BLaER1 (cell line): ENCODE measurements around the gene IL17REL.

Source experiments
- H3K27ac ChIP-seq: shearing (Covaris generic); formaldehyde crosslinking; 2 replicates; pipeline ENCODE4 v1.8.1; 2022
- H3K27me3 ChIP-seq: shearing (Covaris generic); formaldehyde crosslinking; 2 replicates; pipeline ENCODE4 v1.8.1; 2022
- H3K36me3 ChIP-seq: shearing (Covaris generic); formaldehyde crosslinking; 2 replicates; pipeline ENCODE4 v1.8.1; 2022
- H3K4me1 ChIP-seq: shearing (Covaris generic); formaldehyde crosslinking; 2 replicates; pipeline ENCODE4 v1.8.1; 2022
- H3K4me2 ChIP-seq: shearing (Covaris generic); formaldehyde crosslinking; 2 replicates; pipeline ENCODE4 v1.8.1; 2022
- H3K4me3 ChIP-seq: shearing (Covaris generic); formaldehyde crosslinking; 2 replicates; pipeline ENCODE4 v1.8.1; 2022
- H3K9ac ChIP-seq: shearing (Covaris generic); formaldehyde crosslinking; 2 replicates; pipeline ENCODE4 v1.8.1; 2022
- H3K9me3 ChIP-seq: shearing (Covaris generic); formaldehyde crosslinking; 2 replicates; pipeline ENCODE4 v1.8.1; 2022
- H4K20me1 ChIP-seq: shearing (Covaris generic); formaldehyde crosslinking; 2 replicates; pipeline ENCODE4 v1.8.1; 2022
- Cebpa-rat ChIP-seq: shearing (Covaris generic); IDR thresholded peaks from 2 replicates; pipeline ENCODE4 v1.8.1; 2022

The IL17REL gene

DNA sequence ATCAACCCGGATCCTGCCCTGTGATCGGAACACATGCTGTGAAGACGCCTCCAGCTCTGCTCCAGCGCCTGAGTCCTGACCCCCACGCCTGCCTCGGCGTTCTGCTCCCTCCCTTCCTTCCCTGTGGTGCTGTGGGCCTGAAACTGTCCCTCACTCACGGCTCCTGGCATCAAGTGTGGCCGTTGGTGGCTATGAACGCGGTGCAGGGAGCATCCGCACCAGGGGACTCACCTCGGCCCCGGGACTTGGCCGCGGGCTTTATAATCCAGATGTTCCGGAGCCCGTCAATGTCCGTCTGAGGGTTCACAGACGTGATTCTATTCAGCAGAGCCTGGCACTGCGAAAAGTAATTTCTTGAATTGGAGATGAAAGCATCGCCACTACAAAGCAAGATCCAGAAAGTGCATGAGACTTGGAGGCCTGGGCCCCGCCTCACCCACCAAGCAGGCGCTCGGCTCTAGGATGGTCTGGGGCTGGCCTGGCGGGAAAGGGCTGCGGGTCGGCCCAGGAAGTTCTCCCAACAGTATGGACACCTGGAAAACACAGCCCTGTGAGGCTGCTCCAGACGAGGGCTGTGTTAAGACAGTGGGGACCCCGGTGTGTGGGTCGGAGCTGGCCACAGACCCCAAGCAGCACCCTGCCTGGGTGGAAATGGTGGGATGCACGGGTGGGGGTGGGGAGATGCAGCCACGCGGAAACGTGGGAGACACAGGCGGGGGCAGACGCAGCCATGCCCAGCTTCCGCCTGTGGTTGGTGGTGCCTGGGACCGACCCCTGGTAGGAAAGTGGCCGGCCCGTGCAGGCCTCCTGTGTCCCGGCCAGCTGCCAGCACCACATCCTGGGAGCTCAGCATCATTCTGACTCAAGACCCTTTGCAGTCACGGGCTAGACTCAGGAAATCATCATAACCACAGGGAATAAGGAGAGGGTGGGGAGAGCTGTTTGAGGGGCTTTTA, 21.8 kb upstream of the IL17REL start:
- no peak overlapping the region for H3K4me3 ChIP-seq

DNA sequence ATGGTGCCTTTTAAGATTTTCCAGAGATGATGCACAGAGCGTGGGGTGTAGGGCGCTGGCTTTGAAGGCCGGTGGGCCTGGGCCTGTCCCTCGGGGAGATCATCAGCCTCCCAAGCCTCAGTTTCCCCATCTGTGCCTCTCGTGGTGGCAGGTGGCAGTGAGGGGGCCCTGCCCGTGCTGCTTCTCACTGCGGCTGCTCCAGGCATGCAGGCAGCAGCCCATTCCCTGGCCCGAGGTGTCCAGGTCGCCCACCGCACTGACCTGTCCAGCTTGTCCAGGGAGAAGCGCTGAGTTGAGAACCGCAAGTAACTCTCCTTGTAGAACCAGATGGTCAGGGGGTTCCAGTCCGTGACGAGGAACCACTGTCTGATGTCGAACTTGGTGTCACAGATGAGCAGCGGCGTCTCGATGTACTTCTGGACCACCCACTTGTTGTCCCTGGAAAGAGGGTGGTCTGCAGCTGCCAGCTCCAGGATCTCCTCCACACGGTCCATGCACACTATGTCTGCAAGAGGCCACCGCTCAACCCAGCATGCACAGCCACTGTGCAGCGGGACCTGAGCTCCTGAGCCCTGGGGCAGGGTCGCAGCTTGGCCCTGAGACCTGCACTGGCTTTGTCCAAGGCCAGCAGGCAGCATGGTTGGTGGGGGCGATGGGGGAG, 20.5 kb upstream of the IL17REL start:
- Histone ChIP-seq H3K4me2 (peak overlapping the region; percentile 87), H3K27ac (no peak overlapping the region), H3K4me3 (no peak overlapping the region), H3K9ac (no peak overlapping the region), H3K36me3 (no peaks in the 10 kb centered on the region), H3K9me3 (no peaks in the 10 kb centered on the region), H3K27me3 (peaks cover 7% of the 10 kb centered on the region; the same call in 1 of the 2 replicates), H4K20me1 (no peaks in the 10 kb centered on the region), H3K4me1 (peaks cover 74% of the 10 kb centered on the region)
- TF ChIP-seq Cebpa-rat, result no peak

More for the DNA sequence above, 21.8 kb upstream of the IL17REL start:
- H3K36me3 ChIP-seq, result no peaks in the 10 kb centered on the region
- peaks cover 5% of the 10 kb centered on the region; the same call in 1 of the 2 replicates for H3K27me3 ChIP-seq
- peaks cover 11% of the 10 kb centered on the region for H3K9me3 ChIP-seq
- TF ChIP-seq Cebpa-rat, result no peak
- no peaks in the 10 kb centered on the region for H4K20me1 ChIP-seq
- H3K27ac ChIP-seq, result peak overlapping the region; percentile 61
- peak overlapping the region; percentile 87 for H3K4me2 ChIP-seq
- peaks cover 70% of the 10 kb centered on the region for H3K4me1 ChIP-seq
- H3K9ac ChIP-seq, result peak overlapping the region; percentile 30; the same call in 1 of the 2 replicates

DNA sequence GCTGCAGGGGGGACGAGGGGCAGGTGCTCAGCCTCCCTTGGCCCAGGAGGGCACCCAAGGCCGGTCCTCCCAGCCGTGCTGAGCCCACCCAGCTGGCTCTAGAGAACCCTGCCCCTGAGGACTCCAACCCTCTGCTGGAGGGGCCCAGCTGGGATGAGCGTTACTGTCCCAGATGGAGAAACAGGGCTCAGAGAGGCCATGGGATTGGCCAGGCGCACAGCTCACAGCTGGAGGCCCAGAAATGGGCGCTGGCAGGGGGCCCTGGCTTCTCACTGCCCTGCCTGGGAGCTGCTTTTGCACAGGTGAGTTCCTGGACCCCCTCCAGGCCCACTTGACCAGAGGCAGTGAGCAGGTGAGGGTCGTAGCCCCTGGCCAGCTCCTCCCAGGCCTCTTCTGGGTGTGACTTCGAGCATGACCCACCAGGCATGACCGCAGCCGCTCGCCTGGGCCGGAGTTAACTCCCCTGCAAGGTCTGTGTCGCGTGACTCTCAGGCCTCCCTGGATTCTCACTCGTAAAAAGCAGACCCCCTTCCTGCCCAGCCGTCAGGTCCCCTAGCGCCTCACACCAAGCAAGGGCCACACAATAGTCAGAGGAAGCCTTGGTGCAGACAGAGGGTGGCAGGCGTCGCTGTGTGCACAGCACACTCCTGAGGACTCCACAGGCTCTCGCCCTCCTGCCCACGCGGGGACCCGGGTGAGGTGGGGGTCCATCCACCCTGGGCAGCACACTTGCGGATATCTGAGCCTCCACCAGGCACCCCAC, 19.7 kb upstream of the IL17REL start:
- Histone ChIP-seq H3K27ac (no peak overlapping the region), H3K4me1 (peaks cover 82% of the 10 kb centered on the region), H4K20me1 (no peaks in the 10 kb centered on the region), H3K4me3 (no peak overlapping the region), H3K36me3 (no peaks in the 10 kb centered on the region), H3K4me2 (peak overlapping the region; percentile 87), H3K27me3 (peaks cover 12% of the 10 kb centered on the region; the same call in 1 of the 2 replicates), H3K9ac (no peak overlapping the region), H3K9me3 (no peaks in the 10 kb centered on the region)
- no peak for TF ChIP-seq Cebpa-rat

DNA sequence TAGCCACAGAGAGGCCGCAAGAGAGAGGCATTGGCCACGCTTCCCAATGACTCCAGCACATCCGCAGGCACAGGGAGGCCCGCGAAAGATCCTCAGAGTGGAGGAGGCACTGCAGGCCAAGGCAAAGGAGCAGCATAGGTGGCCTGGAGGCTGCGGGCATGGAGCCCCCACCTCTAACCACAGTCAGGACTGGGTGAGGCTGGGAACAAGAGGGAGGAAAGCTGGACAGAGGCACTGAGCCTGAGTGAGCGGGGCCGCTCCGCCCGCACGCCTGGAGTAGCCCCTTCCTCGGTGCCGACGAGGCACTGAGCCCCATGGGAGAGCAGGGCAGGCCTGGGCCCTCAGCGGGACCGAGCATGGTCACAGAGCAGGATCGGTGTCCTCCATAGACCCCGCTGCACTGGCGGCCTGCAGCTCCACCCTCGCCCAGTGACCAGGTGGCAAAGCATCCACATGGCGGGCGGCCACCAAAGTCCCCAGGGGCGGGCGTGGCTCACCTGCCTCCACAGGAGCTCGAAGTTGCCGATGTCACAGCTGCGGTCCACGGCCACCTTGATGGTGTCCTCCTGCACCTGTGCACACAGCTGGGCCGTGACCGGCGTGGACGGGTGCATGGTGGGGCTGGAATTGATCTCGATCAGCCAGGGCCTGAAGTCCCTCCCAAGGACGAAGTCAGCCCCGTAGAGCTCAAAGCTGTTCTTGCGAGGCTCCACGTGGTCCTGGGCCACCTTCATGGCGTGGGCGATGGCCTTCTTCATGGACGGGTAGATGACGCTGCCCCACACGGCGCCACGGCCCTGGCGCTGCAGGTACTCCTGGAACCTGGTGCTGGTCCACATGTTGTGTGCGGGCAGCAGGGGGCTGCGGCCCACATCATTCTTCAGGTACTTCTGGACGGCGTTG, 18.9 kb upstream of the IL17REL start:
- Histone ChIP-seq H3K9me3 (no peaks in the 10 kb centered on the region), H3K36me3 (no peaks in the 10 kb centered on the region), H3K27me3 (peaks cover 12% of the 10 kb centered on the region; the same call in 1 of the 2 replicates), H3K9ac (no peak overlapping the region), H3K4me1 (peaks cover 82% of the 10 kb centered on the region), H4K20me1 (no peaks in the 10 kb centered on the region), H3K4me2 (peak overlapping the region; percentile 87), H3K27ac (no peak overlapping the region), H3K4me3 (no peak overlapping the region)
- no peak for TF ChIP-seq Cebpa-rat

DNA sequence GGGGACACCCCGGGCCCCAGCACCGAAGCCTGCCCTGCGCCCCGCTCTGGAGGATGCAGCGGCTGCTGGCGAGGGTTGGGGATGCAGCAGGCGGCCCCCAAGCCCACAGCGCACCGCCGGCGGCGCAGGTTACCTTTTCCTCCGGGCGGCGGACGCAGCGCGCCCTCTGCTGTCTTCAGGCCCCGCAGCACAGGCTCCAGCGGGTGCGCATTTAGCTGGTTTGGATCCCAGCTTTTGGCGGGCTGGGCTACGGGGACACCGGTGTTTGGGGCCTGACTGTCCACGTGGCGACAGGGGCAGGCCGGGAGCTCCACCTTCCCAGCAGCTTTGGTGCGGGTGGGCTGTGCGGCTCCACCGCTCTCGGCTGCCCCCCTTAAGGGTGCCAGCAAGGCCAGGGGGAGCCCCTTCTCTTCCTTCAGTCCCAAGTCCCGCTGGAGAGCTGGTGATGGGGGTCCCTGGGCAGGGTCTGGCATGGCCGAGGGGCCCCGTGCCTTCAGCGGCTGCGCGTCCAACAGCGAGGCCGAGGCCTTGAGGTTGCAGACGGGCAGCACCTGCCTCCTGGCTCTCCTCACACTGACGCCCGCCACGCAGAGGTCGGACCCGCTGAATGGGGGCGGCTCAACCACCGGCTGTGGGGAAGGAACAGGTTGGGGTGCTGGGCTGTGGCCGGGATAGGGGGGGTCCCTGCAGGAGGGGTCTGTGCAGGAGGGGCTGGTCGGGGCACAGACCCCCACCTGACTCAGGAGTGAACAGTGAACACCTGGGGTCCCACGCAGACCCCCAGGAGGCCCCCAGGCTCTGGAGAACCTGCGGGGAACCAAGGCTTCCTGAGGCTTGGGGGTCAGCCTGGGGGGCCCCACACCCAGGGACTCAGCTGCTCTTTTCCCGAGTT, 18.0 kb upstream of the IL17REL start:
- Histone ChIP-seq H3K4me3 (no peak overlapping the region), H3K4me1 (peaks cover 73% of the 10 kb centered on the region), H3K9ac (no peak overlapping the region), H3K9me3 (no peaks in the 10 kb centered on the region), H3K4me2 (peak overlapping the region; percentile 85), H3K36me3 (no peaks in the 10 kb centered on the region), H3K27me3 (peaks cover 12% of the 10 kb centered on the region; the same call in 1 of the 2 replicates), H3K27ac (0 out of 2 replicates have a peak overlapping the region, but pooled peaks have one; percentile 53), H4K20me1 (no peaks in the 10 kb centered on the region)
- TF ChIP-seq Cebpa-rat, result no peak

DNA sequence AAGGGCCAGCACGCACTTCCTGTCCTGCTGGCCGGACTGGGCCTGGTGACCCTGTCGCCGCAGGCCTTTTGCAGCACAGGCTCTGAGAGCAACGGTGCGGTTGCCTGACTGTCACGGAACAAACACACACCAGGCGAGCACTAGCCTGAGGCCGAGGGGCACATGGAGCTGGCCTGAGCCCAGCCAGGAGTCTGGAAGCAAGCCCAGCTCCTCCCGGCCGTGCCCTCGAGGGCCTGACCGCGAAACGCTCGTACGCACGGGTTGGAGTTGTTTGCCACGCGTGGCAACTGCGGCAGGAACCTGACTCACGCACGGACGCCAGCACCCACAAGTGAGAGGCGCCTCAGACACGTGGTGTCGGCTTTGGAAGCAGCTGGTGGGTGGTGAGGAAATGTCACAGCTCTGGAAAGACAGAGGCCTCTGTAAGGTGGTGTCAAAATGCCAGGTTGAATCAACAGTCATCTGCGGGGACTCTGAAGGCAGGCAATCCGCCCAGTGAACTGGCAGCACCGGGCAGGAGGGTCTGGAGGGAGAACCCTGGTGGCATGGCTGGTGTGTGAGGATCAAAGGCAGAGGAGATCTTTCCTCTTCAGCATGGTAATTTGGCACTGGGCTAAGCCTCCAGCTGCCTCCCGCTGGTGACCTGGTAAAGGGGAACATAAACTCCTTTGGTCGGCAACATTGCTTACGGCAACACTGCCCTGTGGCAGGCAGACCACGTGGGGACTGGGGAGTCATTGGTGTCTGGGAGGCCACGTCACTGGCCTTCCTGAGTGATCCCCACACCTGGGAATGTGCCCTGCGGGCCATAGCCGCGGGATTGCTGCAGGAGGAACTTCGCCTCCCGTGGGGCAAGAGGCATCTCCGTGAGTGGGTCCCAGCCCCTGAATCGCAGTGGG, 15.3 kb upstream of the IL17REL start:
- Histone ChIP-seq H3K4me1 (peaks cover 47% of the 10 kb centered on the region), H3K36me3 (no peaks in the 10 kb centered on the region), H3K9me3 (no peaks in the 10 kb centered on the region), H3K9ac (no peak overlapping the region), H3K27ac (0 out of 2 replicates have a peak overlapping the region, but pooled peaks have one; percentile 30), H3K4me2 (peak overlapping the region; percentile 52), H3K27me3 (peaks cover 12% of the 10 kb centered on the region; the same call in 1 of the 2 replicates), H3K4me3 (no peak overlapping the region), H4K20me1 (no peaks in the 10 kb centered on the region)
- no peak for TF ChIP-seq Cebpa-rat

DNA sequence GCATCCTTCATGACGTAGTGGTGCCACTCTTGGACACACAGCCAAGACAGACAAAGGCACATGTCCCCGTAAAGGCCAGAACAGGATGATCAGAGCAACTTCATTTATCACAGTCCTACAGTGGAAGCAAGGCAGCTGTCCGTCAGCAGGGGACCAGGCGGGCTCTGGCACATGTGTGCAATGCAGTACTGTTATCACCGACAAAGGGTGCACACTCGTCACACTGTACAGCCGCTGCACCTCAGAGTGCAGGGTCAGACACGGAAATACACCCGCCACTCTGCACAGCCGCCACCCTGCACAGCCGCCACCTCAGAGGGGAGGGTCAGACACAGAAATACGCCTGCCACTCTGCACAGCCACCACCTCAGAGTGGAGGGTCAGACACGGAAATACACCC, 13.4 kb upstream of the IL17REL start:
- H3K27ac ChIP-seq, result no peak overlapping the region
- H3K4me1 ChIP-seq, result peaks cover 28% of the 10 kb centered on the region
- no peaks in the 10 kb centered on the region for H3K36me3 ChIP-seq
- H3K4me3 ChIP-seq, result no peak overlapping the region
- H4K20me1 ChIP-seq, result no peaks in the 10 kb centered on the region
- H3K4me2 ChIP-seq, result no peak overlapping the region
- H3K9ac ChIP-seq, result no peak overlapping the region
- H3K9me3 ChIP-seq, result no peaks in the 10 kb centered on the region
- TF ChIP-seq Cebpa-rat, result no peak
- H3K27me3 ChIP-seq, result peaks cover 12% of the 10 kb centered on the region; the same call in 1 of the 2 replicates
